Esophagus muscularis mucosa (tissue), 3 donors: ENCODE measurements around the gene CCNY.

ENCODE experiments used
- POLR2A ChIP-seq: fragments of 450-650 bp; IDR thresholded peaks from one replicate; pipeline ENCODE4 v1.6.1; 2017; ENCODE audit warnings: antibody characterized with exemption, moderate library complexity, mild to moderate bottlenecking, low read depth
- POLR2AphosphoS5 ChIP-seq, 2 donors: sonication (generic); formaldehyde crosslinking; IDR thresholded peaks; one replicate each; pipeline ENCODE4 v1.6.1; 2017; ENCODE audit warnings: antibody characterized with exemption in 2 of 2
- TF ChIP-seq, protein P1 (sequence below), 3 experiments: fragments of 200-600 bp in 2 of 3; fragments of 450-650 bp in 1 of 3; sonication (generic) in 2 of 3; IDR thresholded peaks; one replicate each; pipeline ENCODE4 v1.5.1; 2017 to 2019; ENCODE audit warnings: antibody characterized with exemption in 3 of 3, mild to moderate bottlenecking in 2 of 3, moderate library complexity in 1 of 3

- TF ChIP-seq POLR2A (no peak), POLR2AphosphoS5 (IDR thresholded peaks at IDR 0.05) (no peak)
- TF ChIP-seq, protein P1, sequence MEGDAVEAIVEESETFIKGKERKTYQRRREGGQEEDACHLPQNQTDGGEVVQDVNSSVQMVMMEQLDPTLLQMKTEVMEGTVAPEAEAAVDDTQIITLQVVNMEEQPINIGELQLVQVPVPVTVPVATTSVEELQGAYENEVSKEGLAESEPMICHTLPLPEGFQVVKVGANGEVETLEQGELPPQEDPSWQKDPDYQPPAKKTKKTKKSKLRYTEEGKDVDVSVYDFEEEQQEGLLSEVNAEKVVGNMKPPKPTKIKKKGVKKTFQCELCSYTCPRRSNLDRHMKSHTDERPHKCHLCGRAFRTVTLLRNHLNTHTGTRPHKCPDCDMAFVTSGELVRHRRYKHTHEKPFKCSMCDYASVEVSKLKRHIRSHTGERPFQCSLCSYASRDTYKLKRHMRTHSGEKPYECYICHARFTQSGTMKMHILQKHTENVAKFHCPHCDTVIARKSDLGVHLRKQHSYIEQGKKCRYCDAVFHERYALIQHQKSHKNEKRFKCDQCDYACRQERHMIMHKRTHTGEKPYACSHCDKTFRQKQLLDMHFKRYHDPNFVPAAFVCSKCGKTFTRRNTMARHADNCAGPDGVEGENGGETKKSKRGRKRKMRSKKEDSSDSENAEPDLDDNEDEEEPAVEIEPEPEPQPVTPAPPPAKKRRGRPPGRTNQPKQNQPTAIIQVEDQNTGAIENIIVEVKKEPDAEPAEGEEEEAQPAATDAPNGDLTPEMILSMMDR (IDR thresholded peaks at IDR 0.05), result no peak
Observed at GRCh38 chr10:35452171-35452570, 115.9 kb downstream of the CCNY start.
